BE2C (cell line): ENCODE results near the gene KRTDAP.

ENCODE experiments used
- DNase-seq: peaks from one replicate; pipeline ENCODE4 v3.0.0-alpha.2; 2020
- H3K27me3 ChIP-seq: fragments of 250-450 bp; sonication (Bioruptor Pico); 2 replicates; pipeline ENCODE4 v1.5.1; 2020; ENCODE audit warnings: mild to moderate bottlenecking
- H3K36me3 ChIP-seq: fragments of 250-450 bp; sonication (Bioruptor Pico); 2 replicates; pipeline ENCODE4 v1.5.1; 2020; ENCODE audit warnings: mild to moderate bottlenecking
- H3K4me1 ChIP-seq: fragments of 250-450 bp; sonication (Bioruptor Pico); 2 replicates; pipeline ENCODE4 v1.5.1; 2020
- H3K4me3 ChIP-seq: 2 replicates; pipeline ENCODE4 v1.5.1; 2011; ENCODE audit warnings: low read depth, low read length
- H3K9me3 ChIP-seq: fragments of 250-450 bp; sonication (Bioruptor Pico); 2 replicates; pipeline ENCODE4 v1.5.1; 2020
- TF ChIP-seq, protein P1 (sequence below): IDR thresholded peaks from 2 replicates; pipeline ENCODE4 v1.5.1; 2012; ENCODE audit warnings: mild to moderate bottlenecking, low read depth, low read length

Gene KRTDAP

GRCh38 chr19:35461060-35461459, 29.2 kb downstream of the KRTDAP start:
- Histone ChIP-seq H3K9me3 (no peaks in the 10 kb centered on the region), H3K4me3 (no peak overlapping the region), H3K4me1 (peaks cover 5% of the 10 kb centered on the region; the same call in 1 of the 2 replicates), H3K36me3 (no peaks in the 10 kb centered on the region), H3K27me3 (no peaks in the 10 kb centered on the region)
- DNase-seq: no peak
- TF ChIP-seq, protein P1, sequence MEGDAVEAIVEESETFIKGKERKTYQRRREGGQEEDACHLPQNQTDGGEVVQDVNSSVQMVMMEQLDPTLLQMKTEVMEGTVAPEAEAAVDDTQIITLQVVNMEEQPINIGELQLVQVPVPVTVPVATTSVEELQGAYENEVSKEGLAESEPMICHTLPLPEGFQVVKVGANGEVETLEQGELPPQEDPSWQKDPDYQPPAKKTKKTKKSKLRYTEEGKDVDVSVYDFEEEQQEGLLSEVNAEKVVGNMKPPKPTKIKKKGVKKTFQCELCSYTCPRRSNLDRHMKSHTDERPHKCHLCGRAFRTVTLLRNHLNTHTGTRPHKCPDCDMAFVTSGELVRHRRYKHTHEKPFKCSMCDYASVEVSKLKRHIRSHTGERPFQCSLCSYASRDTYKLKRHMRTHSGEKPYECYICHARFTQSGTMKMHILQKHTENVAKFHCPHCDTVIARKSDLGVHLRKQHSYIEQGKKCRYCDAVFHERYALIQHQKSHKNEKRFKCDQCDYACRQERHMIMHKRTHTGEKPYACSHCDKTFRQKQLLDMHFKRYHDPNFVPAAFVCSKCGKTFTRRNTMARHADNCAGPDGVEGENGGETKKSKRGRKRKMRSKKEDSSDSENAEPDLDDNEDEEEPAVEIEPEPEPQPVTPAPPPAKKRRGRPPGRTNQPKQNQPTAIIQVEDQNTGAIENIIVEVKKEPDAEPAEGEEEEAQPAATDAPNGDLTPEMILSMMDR: no peak

DNA sequence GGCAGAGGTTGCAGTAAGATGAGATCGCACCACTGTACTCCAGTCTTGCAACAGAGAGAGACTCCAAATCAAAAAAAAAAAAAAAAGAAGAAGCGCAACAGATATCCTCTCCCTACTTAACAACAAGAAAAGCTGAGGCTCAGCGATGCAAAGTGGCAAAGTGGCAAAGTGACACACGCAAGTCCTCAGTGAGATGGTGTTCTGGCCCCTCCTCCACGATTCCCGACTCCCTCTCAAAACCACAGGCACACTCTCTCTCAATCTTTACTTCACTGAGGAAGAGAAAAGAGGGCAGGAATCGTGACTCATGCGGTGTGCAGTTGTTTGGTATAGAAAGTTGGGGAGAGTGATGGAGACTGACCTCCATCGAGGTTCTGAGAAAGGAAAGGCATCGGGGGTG, 29.7 kb downstream of the KRTDAP start:
- peaks cover 5% of the 10 kb centered on the region; the same call in 1 of the 2 replicates for H3K4me1 ChIP-seq
- TF ChIP-seq, protein P1: no peak
- no peaks in the 10 kb centered on the region for H3K27me3 ChIP-seq
- H3K4me3 ChIP-seq: no peak overlapping the region
- H3K36me3 ChIP-seq: no peaks in the 10 kb centered on the region
- DNase-seq: no peak
- no peaks in the 10 kb centered on the region for H3K9me3 ChIP-seq

GRCh38 chr19:35459414-35460082, 30.7 kb downstream of the KRTDAP start:
- H3K9me3 ChIP-seq: no peaks in the 10 kb centered on the region
- H3K4me3 ChIP-seq: no peak overlapping the region
- H3K4me1 ChIP-seq: peaks cover 5% of the 10 kb centered on the region; the same call in 1 of the 2 replicates
- H3K27me3 ChIP-seq: no peaks in the 10 kb centered on the region
- TF ChIP-seq, protein P1: no peak
- no peak for DNase-seq
- no peaks in the 10 kb centered on the region for H3K36me3 ChIP-seq

DNA sequence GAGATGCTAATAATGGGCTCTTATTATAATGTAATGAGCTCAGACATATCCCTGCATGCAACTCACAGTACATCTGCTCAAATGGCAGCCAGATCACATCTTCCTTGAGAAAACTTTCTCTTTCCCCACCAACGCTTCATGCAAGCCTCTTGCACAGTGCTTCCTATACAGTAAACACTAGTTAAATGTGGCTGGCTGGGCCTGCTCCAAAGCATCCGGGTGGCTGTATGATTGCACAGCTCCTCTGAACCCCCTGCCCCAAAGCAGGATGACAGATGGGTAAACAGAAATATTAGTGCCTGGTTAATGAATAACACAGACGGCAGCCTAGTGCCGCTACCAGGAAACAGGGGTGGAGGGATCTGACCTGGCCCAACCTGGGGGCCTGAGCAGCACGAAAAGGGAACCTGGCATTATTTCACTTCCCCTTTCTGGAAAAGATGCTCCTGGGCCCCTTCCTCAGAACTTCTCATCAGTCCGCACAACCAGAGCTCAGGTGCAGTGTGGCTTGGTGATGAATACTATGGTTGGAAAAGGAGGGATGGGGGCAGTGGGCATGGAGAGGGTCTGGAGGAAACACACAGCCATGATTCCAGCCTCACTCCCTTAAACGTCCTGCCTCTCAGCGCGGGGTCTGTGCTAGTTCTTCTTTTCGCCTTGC, 31.4 kb downstream of the KRTDAP start:
- TF ChIP-seq, protein P1: no peak
- Histone ChIP-seq H3K36me3 (no peaks in the 10 kb centered on the region), H3K27me3 (no peaks in the 10 kb centered on the region), H3K4me3 (no peak overlapping the region), H3K9me3 (no peaks in the 10 kb centered on the region), H3K4me1 (peaks cover 5% of the 10 kb centered on the region; the same call in 1 of the 2 replicates)
- no peak for DNase-seq

DNA sequence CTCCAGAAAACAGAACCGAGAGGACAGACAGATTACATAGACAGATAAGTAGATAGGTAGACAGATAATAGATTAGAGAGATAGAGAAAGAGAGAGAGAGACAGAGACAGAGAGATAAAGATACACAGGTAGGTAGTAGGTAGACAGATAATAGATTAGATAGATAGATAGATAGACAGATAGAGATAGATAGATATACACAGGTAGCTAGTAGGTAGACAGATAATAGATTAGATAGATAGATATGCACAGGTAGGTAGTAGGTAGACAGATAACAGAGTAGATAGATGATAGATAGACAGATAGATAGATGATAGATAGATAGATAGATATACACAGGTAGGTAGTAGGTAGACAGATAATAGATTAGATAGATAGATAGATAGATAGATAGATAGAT, 32.1 kb downstream of the KRTDAP start:
- DNase-seq: no peak
- Histone ChIP-seq H3K9me3 (no peaks in the 10 kb centered on the region), H3K4me3 (no peak overlapping the region), H3K27me3 (no peaks in the 10 kb centered on the region), H3K36me3 (no peaks in the 10 kb centered on the region), H3K4me1 (peaks cover 5% of the 10 kb centered on the region; the same call in 1 of the 2 replicates)
- TF ChIP-seq, protein P1: no peak

DNA sequence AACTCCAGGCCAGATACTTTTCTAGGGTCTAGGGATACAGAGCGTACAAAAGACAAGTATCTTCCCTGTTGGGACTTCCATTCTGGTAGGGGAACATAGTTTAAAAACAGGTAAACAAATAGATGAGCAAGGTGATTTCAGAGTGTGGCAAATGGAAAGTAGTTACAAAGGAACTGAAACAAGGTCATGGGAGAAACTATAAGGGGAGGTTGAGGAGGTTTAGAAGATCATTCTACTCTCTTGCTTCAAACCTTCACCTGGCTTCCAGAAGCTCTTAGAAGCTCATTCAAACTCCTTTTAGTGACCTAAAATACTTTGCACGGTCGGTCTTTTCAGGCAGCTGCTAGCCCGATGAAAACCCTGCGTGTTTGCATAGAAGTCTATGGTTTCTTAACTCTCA, 33.1 kb downstream of the KRTDAP start:
- H3K36me3 ChIP-seq: no peaks in the 10 kb centered on the region
- no peak overlapping the region for H3K4me3 ChIP-seq
- TF ChIP-seq, protein P1: no peak
- H3K27me3 ChIP-seq: no peaks in the 10 kb centered on the region
- H3K9me3 ChIP-seq: no peaks in the 10 kb centered on the region
- DNase-seq: no peak
- H3K4me1 ChIP-seq: peaks cover 5% of the 10 kb centered on the region; the same call in 1 of the 2 replicates
